Measurements from ENCODE around the gene UBE2F. TPM values are rescaled to one million over a fixed set of nuclear protein-coding genes. Genes with fewer than 3 reads are reported as not detected.
"Not testable (repeated sequence)": the region's sequence is repeated elsewhere in the genome, so short reads cannot be mapped to it uniquely, and the experiment has no call there.

Gene UBE2F
- total and polyA plus RNA-seq, 2 experiments from 2014 or later, result 52.8 to 66.7 TPM

GRCh38 chr2:238045575-238045974 is 78.8 kb downstream of the UBE2F start:
- Histone ChIP-seq H3K36me3 (replicated peaks; ENCODE audit: insufficient read depth, low read depth) (no peaks in the 10 kb centered on the region), H3K27ac (no peak overlapping the region), H2AFZ (no peak overlapping the region), H3K4me3 (no peak overlapping the region), H3K79me2 (no peaks in the 10 kb centered on the region), H3K9me3 (ENCODE audit: low read depth) (no peaks in the 10 kb centered on the region), H3K4me1 (ENCODE audit: insufficient read depth) (no peaks in the 10 kb centered on the region), H3K27me3 (no peaks in the 10 kb centered on the region), H3K4me2 (no peak overlapping the region), H4K20me1 (ENCODE audit: insufficient read depth, poor library complexity, severe bottlenecking) (no peaks in the 10 kb centered on the region), H3K9me2 (replicated peaks; ENCODE audit: insufficient read depth) (no peaks in the 10 kb centered on the region)
- TF ChIP-seq CTCF (IDR thresholded peaks at IDR 0.05; ENCODE audit: poor library complexity) (no peak), EZH2 (IDR thresholded peaks at IDR 0.05; ENCODE audit: borderline replicate concordance) (no peak), EZH2phosphoT487 (IDR thresholded peaks at IDR 0.05; ENCODE audit: low read depth, severe bottlenecking, unreplicated experiment) (no peak)
- DNase-seq (ENCODE audit: low spot score), result no peak

- TF ChIP-seq EZH2phosphoT487 (IDR thresholded peaks at IDR 0.05; ENCODE audit: low read depth, severe bottlenecking, unreplicated experiment), result no peak
- no peak for TF ChIP-seq CTCF (IDR thresholded peaks at IDR 0.05; ENCODE audit: poor library complexity)
- no peak for TF ChIP-seq EZH2 (IDR thresholded peaks at IDR 0.05; ENCODE audit: borderline replicate concordance)
- 95% methylated on average over 2 of the region's 2 CpGs for WGBS (ENCODE audit: low lambda C conversion rate, missing lambda C conversion rate)
- Histone ChIP-seq H3K9me3 (ENCODE audit: low read depth) (no peaks in the 10 kb centered on the region), H3K9me2 (replicated peaks; ENCODE audit: insufficient read depth) (no peaks in the 10 kb centered on the region), H2AFZ (no peak overlapping the region), H3K36me3 (replicated peaks; ENCODE audit: insufficient read depth, low read depth) (no peaks in the 10 kb centered on the region), H3K4me1 (ENCODE audit: insufficient read depth) (no peaks in the 10 kb centered on the region), H3K27ac (no peak overlapping the region), H3K79me2 (no peaks in the 10 kb centered on the region), H4K20me1 (ENCODE audit: insufficient read depth, poor library complexity, severe bottlenecking) (no peaks in the 10 kb centered on the region), H3K4me3 (no peak overlapping the region), H3K4me2 (no peak overlapping the region), H3K27me3 (no peaks in the 10 kb centered on the region)
- no peak for DNase-seq (ENCODE audit: low spot score)
Observed at GRCh38 chr2:238046725-238047270, 80.0 kb downstream of the UBE2F start.

DNA sequence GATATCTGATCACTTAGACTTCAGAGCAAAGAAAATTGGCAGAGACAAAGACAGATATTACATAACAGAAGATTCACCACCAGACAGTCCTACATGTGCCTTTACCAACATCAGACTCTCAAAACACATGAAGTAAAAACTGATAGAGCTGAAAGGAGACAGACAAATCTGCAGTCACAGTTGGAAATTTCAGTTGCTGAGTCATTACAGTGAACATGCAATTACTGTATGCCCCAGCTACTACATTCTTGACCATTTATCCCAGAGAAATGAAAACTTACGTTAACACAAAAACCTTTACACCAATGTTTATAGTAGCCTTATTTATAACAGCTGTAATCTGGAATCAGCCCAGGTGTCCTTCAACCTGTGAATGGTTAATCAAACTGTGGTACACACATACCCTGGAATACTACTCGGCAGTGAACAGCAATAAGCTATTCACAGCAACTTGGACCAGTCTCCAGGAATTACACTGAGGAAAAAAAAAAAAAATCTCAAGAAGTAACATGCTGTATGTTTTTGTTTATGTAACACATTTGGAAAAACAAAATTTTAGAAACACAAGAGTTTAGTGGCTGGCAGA is 86.5 kb downstream of the UBE2F start:
- no peaks in the 10 kb centered on the region for H3K9me3 ChIP-seq (ENCODE audit: low read depth)
- H4K20me1 ChIP-seq (ENCODE audit: insufficient read depth, poor library complexity, severe bottlenecking), result no peaks in the 10 kb centered on the region
- no peak overlapping the region for H3K4me3 ChIP-seq
- H3K9me2 ChIP-seq (replicated peaks; ENCODE audit: insufficient read depth), result no peaks in the 10 kb centered on the region
- 94% methylated on average over 2 of the region's 2 CpGs for WGBS (ENCODE audit: low lambda C conversion rate, missing lambda C conversion rate)
- no peak overlapping the region for H2AFZ ChIP-seq
- no peaks in the 10 kb centered on the region for H3K36me3 ChIP-seq (replicated peaks; ENCODE audit: insufficient read depth, low read depth)
- no peak for TF ChIP-seq EZH2phosphoT487 (IDR thresholded peaks at IDR 0.05; ENCODE audit: low read depth, severe bottlenecking, unreplicated experiment)
- H3K79me2 ChIP-seq, result no peaks in the 10 kb centered on the region
- no peak overlapping the region for H3K4me2 ChIP-seq
- H3K27ac ChIP-seq, result no peak overlapping the region
- no peaks in the 10 kb centered on the region for H3K27me3 ChIP-seq
- no peak for DNase-seq (ENCODE audit: low spot score)
- H3K4me1 ChIP-seq (ENCODE audit: insufficient read depth), result no peaks in the 10 kb centered on the region

DNA sequence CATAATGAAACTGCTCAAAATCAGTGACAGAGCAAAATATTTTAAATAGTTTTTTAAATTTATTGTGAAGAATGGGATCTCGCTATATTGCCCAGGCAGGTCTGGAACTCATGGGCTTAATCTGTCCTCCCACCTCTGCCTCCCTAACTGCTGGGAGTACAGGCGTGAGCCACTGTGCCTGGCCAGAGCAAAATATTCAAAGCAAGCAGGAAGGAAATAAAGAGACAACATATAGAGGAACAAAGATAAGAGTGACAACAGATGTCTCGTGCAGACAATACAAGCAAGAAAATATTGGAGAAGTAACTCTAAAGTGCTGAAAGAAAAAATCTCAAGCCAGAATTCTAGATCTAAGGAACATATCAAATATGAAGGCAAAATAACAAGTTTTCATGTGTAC is 89.0 kb downstream of the UBE2F start:
- H4K20me1 ChIP-seq (ENCODE audit: insufficient read depth, poor library complexity, severe bottlenecking), result no peaks in the 10 kb centered on the region

GRCh38 chr2:238057696-238058575 is 91.1 kb downstream of the UBE2F start:
- not testable (repeated sequence) for H3K9me3 ChIP-seq (ENCODE audit: low read depth); H3K36me3 ChIP-seq (replicated peaks; ENCODE audit: insufficient read depth, low read depth); H3K4me3 ChIP-seq; DNase-seq (ENCODE audit: low spot score); H4K20me1 ChIP-seq (ENCODE audit: insufficient read depth, poor library complexity, severe bottlenecking); H2AFZ ChIP-seq; H3K27me3 ChIP-seq; H3K4me2 ChIP-seq; H3K27ac ChIP-seq; H3K9me2 ChIP-seq (replicated peaks; ENCODE audit: insufficient read depth)
- Histone ChIP-seq H3K79me2 (peaks cover 15% of the 10 kb centered on the region), H3K4me1 (ENCODE audit: insufficient read depth) (peaks cover 18% of the 10 kb centered on the region)
- 95% methylated on average over 43 of the region's 44 CpGs for WGBS (ENCODE audit: low lambda C conversion rate, missing lambda C conversion rate)

More for the DNA sequence above, 89.0 kb downstream of the UBE2F start:
- 83% methylated on average over 3 of the region's 3 CpGs for WGBS (ENCODE audit: low lambda C conversion rate, missing lambda C conversion rate)
- no peak overlapping the region for H3K4me3 ChIP-seq
- H3K9me2 ChIP-seq (replicated peaks; ENCODE audit: insufficient read depth), result no peaks in the 10 kb centered on the region
- no peak overlapping the region for H3K27ac ChIP-seq
- no peak overlapping the region for H3K4me2 ChIP-seq
- DNase-seq (ENCODE audit: low spot score), result no peak
- peaks cover 7% of the 10 kb centered on the region for H3K4me1 ChIP-seq (ENCODE audit: insufficient read depth)
- TF ChIP-seq EZH2 (IDR thresholded peaks at IDR 0.05; ENCODE audit: borderline replicate concordance) (no peak), EZH2phosphoT487 (IDR thresholded peaks at IDR 0.05; ENCODE audit: low read depth, severe bottlenecking, unreplicated experiment) (no peak)
- no peak overlapping the region for H2AFZ ChIP-seq
- H3K36me3 ChIP-seq (replicated peaks; ENCODE audit: insufficient read depth, low read depth), result no peaks in the 10 kb centered on the region
- H3K9me3 ChIP-seq (ENCODE audit: low read depth), result no peaks in the 10 kb centered on the region
- H3K27me3 ChIP-seq, result no peaks in the 10 kb centered on the region
- peaks cover 2% of the 10 kb centered on the region for H3K79me2 ChIP-seq
